Measurements from ENCODE around the gene GPX8.

The GPX8 gene

GRCh38 chr5:55180016-55180415, 20.0 kb downstream of the GPX8 start:
- no peak overlapping the region for H3K4me3 ChIP-seq (ENCODE audit: low read depth, low read length)
- TF ChIP-seq CTCF (IDR thresholded peaks at IDR 0.05; ENCODE audit: borderline replicate concordance, insufficient read depth, low read depth, low read length): no peak

- TF ChIP-seq CTCF (IDR thresholded peaks at IDR 0.05; ENCODE audit: borderline replicate concordance, insufficient read depth, low read depth, low read length): 0 out of 2 replicates have a peak, but pooled peaks have one; percentile 4
- H3K4me3 ChIP-seq (ENCODE audit: low read depth, low read length): no peak overlapping the region
Observed at GRCh38 chr5:55187370-55187769, 27.4 kb downstream of the GPX8 start.

GRCh38 chr5:55188656-55189540, 28.9 kb downstream of the GPX8 start:
- no peak for TF ChIP-seq CTCF (IDR thresholded peaks at IDR 0.05; ENCODE audit: borderline replicate concordance, insufficient read depth, low read depth, low read length)
- H3K4me3 ChIP-seq (ENCODE audit: low read depth, low read length): no peak overlapping the region

GRCh38 chr5:55191165-55191564, 31.2 kb downstream of the GPX8 start:
- H3K4me3 ChIP-seq (ENCODE audit: low read depth, low read length): no peak overlapping the region
- TF ChIP-seq CTCF (IDR thresholded peaks at IDR 0.05; ENCODE audit: borderline replicate concordance, insufficient read depth, low read depth, low read length): no peak

- no peak for TF ChIP-seq CTCF (IDR thresholded peaks at IDR 0.05; ENCODE audit: borderline replicate concordance, insufficient read depth, low read depth, low read length)
- H3K4me3 ChIP-seq (ENCODE audit: low read depth, low read length): no peak overlapping the region
Observed at GRCh38 chr5:55205001-55205400, 45.0 kb downstream of the GPX8 start.

GRCh38 chr5:55211184-55211874, 51.4 kb downstream of the GPX8 start:
- TF ChIP-seq CTCF (IDR thresholded peaks at IDR 0.05; ENCODE audit: borderline replicate concordance, insufficient read depth, low read depth, low read length): no peak
- no peak overlapping the region for H3K4me3 ChIP-seq (ENCODE audit: low read depth, low read length)

Data from GM12875 (cell line).